ENCODE data around the gene STRN3.
"Not testable (repeated sequence)": the region's sequence is repeated elsewhere in the genome, so short reads cannot be mapped to it uniquely, and the experiment has no call there.

The STRN3 gene

GRCh38 chr14:31026077-31026449 is at the start of gene STRN3:
STRN3 (minus strand) TSS chr14:31026379; CDS start chr14:31026185, 194 bp downstream.
- no peak for DNase-seq

GRCh38 chr14:31075144-31075543 is 49.0 kb upstream of the STRN3 start:
- no peak for DNase-seq

- DNase-seq = no peak
Observed at GRCh38 chr14:31071151-31071550, 45.0 kb upstream of the STRN3 start.

GRCh38 chr14:31070431-31070830 is 44.3 kb upstream of the STRN3 start:
- no peak for DNase-seq

GRCh38 chr14:31069343-31069742 is 43.2 kb upstream of the STRN3 start:
- no peak for DNase-seq

GRCh38 chr14:31068235-31068634 is 42.1 kb upstream of the STRN3 start:
- DNase-seq = no peak

- not testable (repeated sequence) for DNase-seq
Observed at GRCh38 chr14:31062908-31063307, 36.7 kb upstream of the STRN3 start.

- DNase-seq = no peak
Observed at GRCh38 chr14:31060253-31060875, 34.2 kb upstream of the STRN3 start.

GRCh38 chr14:31059152-31059924 is 33.2 kb upstream of the STRN3 start:
- no peak for DNase-seq

- DNase-seq = no peak
Observed at GRCh38 chr14:31057701-31058364, 31.7 kb upstream of the STRN3 start.

- no peak for DNase-seq
Observed at GRCh38 chr14:31057035-31057434, 30.9 kb upstream of the STRN3 start.

- not testable (repeated sequence) for DNase-seq
Observed at GRCh38 chr14:31052905-31053586, 26.9 kb upstream of the STRN3 start.

- no peak for DNase-seq
Observed at GRCh38 chr14:31051511-31051910, 25.3 kb upstream of the STRN3 start.

- DNase-seq = no peak
Observed at GRCh38 chr14:31051023-31051422, 24.8 kb upstream of the STRN3 start.

- DNase-seq = no peak
Observed at GRCh38 chr14:31047503-31047902, 21.3 kb upstream of the STRN3 start.

GRCh38 chr14:31045501-31046080 is 19.4 kb upstream of the STRN3 start:
- DNase-seq = no peak

- no peak for DNase-seq
Observed at GRCh38 chr14:31043379-31043778, 17.2 kb upstream of the STRN3 start.

- not testable (repeated sequence) for DNase-seq
Observed at GRCh38 chr14:31042893-31043292, 16.7 kb upstream of the STRN3 start.

- no peak for DNase-seq
Observed at GRCh38 chr14:31042300-31042699, 16.1 kb upstream of the STRN3 start.

GRCh38 chr14:31038521-31039166 is 12.5 kb upstream of the STRN3 start:
- no peak for DNase-seq

- no peak for DNase-seq
Observed at GRCh38 chr14:31037709-31038221, 11.6 kb upstream of the STRN3 start.

GRCh38 chr14:31036552-31036951 is 10.4 kb upstream of the STRN3 start:
- no peak for DNase-seq
